HL-60 (cell line): ENCODE data around the gene EXOC1.
"Not testable (repeated sequence)": the region's sequence is repeated elsewhere in the genome, so short reads cannot be mapped to it uniquely, and the experiment has no call there.

Experiments used
- DNase-seq, 2 experiments: peaks; one replicate each; pipeline ENCODE4 v3.0.0-alpha.2; 2010 to 2020; ENCODE audit warnings: low read depth in 1 of 2, low spot score in 1 of 2
- H3K27ac ChIP-seq: fragments of 250-450 bp; sonication (Bioruptor Pico); replicated peaks from 2 replicates; pipeline ENCODE4 v1.5.1; 2020; ENCODE audit warnings: mild to moderate bottlenecking, moderate library complexity
- H3K27me3 ChIP-seq: fragments of 250-450 bp; sonication (Bioruptor Pico); 2 replicates; pipeline ENCODE4 v1.5.1; 2021; ENCODE audit warnings: mild to moderate bottlenecking, moderate library complexity; ENCODE audit not compliant: insufficient read depth, poor library complexity, severe bottlenecking
- H3K4me3 ChIP-seq: replicated peaks from 2 replicates; pipeline ENCODE4 v1.5.1; 2011; ENCODE audit warnings: mild to moderate bottlenecking, control low read depth, low read length; ENCODE audit not compliant: insufficient read depth
- CTCF ChIP-seq: IDR thresholded peaks from one replicate; pipeline ENCODE4 v1.5.1; 2011; ENCODE audit warnings: low read length, control low read depth, inconsistent platforms; ENCODE audit not compliant: insufficient read depth
- GABPA ChIP-seq: IDR thresholded peaks from 2 replicates; pipeline ENCODE4 v1.6.1; 2012; ENCODE audit warnings: low read depth
- POLR2AphosphoS5 ChIP-seq: IDR thresholded peaks from 2 replicates; pipeline ENCODE4 v1.6.1; 2012; ENCODE audit warnings: low read depth
- SPI1 ChIP-seq: IDR thresholded peaks from 2 replicates; pipeline ENCODE4 v1.6.1; 2012; ENCODE audit warnings: low read depth, mild to moderate bottlenecking, borderline replicate concordance
- TF ChIP-seq, protein P1 (sequence below): IDR thresholded peaks from 2 replicates; pipeline ENCODE4 v1.6.1; 2012; ENCODE audit warnings: low read depth; ENCODE audit not compliant: insufficient replicate concordance

The EXOC1 gene

GRCh38 chr4:55931833-55932232 lies 78.4 kb downstream of the EXOC1 start:
- Histone ChIP-seq H3K4me3 (no peak overlapping the region), H3K27me3 (no peaks in the 10 kb centered on the region), H3K27ac (no peak overlapping the region)
- DNase-seq = no peak
- TF ChIP-seq, protein P1, sequence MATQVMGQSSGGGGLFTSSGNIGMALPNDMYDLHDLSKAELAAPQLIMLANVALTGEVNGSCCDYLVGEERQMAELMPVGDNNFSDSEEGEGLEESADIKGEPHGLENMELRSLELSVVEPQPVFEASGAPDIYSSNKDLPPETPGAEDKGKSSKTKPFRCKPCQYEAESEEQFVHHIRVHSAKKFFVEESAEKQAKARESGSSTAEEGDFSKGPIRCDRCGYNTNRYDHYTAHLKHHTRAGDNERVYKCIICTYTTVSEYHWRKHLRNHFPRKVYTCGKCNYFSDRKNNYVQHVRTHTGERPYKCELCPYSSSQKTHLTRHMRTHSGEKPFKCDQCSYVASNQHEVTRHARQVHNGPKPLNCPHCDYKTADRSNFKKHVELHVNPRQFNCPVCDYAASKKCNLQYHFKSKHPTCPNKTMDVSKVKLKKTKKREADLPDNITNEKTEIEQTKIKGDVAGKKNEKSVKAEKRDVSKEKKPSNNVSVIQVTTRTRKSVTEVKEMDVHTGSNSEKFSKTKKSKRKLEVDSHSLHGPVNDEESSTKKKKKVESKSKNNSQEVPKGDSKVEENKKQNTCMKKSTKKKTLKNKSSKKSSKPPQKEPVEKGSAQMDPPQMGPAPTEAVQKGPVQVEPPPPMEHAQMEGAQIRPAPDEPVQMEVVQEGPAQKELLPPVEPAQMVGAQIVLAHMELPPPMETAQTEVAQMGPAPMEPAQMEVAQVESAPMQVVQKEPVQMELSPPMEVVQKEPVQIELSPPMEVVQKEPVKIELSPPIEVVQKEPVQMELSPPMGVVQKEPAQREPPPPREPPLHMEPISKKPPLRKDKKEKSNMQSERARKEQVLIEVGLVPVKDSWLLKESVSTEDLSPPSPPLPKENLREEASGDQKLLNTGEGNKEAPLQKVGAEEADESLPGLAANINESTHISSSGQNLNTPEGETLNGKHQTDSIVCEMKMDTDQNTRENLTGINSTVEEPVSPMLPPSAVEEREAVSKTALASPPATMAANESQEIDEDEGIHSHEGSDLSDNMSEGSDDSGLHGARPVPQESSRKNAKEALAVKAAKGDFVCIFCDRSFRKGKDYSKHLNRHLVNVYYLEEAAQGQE = no peak

DNA sequence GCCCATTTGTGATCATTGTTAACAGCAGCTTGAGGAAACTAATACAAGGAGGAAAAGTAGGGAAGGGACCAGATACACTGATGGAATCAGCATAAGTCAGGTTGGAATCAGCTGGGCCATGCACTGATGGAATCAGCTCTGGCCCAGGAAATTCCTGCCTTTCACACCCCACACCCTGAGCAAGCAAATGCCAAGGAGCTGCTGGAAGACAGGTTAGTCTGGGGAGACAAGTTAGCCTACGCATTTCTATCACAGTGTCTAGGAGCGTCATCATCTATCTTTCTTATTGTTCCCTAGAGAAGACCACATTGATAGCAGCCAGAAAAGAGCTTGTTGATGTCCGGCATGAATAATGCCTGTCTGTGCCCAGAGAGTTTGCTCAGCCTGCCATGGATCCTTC lies 79.1 kb downstream of the EXOC1 start:
- Histone ChIP-seq H3K27ac (no peak overlapping the region), H3K4me3 (no peak overlapping the region), H3K27me3 (no peaks in the 10 kb centered on the region)
- TF ChIP-seq CTCF = no peak
- no peak for TF ChIP-seq GABPA
- no peak for TF ChIP-seq POLR2AphosphoS5
- no peak for TF ChIP-seq SPI1
- TF ChIP-seq, protein P1 = no peak
- no peak for DNase-seq

- H3K27me3 ChIP-seq = no peaks in the 10 kb centered on the region
- no peak overlapping the region for H3K4me3 ChIP-seq
- TF ChIP-seq, protein P1 = no peak
- TF ChIP-seq CTCF (no peak), SPI1 (no peak), GABPA (no peak), POLR2AphosphoS5 (no peak)
- H3K27ac ChIP-seq = no peak overlapping the region
- no peak for DNase-seq
Measured at GRCh38 chr4:55933611-55934010, 80.2 kb downstream of the EXOC1 start.

DNA sequence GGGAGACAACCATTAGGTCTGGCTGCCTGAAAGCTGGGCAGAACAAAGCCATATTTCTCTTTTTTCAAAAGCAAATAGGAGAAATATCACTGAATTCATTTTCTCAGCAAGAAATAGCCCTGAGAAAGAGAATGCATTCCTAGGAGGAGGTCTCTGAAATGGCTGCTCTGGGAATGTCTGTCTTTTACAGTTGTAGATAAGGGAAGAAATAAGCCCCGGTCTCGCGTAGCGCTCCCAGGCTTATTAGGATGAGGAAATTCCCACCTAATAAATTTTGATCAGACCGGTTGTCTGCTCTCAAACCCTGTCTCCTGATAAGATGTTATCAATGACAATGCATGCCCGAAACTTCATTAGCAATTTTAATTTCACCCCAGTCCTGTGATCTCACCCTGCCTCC lies 82.5 kb downstream of the EXOC1 start:
- H3K27ac ChIP-seq, H3K27me3 ChIP-seq, DNase-seq, H3K4me3 ChIP-seq: not testable (repeated sequence)
